ENCODE results near the gene PTPN3. TPM values are rescaled to one million over a fixed set of nuclear protein-coding genes. Genes with fewer than 3 reads are reported as not detected.

PTPN3 gene
- polyA plus RNA-seq, 1 donor, result 60.7 TPM

DNA sequence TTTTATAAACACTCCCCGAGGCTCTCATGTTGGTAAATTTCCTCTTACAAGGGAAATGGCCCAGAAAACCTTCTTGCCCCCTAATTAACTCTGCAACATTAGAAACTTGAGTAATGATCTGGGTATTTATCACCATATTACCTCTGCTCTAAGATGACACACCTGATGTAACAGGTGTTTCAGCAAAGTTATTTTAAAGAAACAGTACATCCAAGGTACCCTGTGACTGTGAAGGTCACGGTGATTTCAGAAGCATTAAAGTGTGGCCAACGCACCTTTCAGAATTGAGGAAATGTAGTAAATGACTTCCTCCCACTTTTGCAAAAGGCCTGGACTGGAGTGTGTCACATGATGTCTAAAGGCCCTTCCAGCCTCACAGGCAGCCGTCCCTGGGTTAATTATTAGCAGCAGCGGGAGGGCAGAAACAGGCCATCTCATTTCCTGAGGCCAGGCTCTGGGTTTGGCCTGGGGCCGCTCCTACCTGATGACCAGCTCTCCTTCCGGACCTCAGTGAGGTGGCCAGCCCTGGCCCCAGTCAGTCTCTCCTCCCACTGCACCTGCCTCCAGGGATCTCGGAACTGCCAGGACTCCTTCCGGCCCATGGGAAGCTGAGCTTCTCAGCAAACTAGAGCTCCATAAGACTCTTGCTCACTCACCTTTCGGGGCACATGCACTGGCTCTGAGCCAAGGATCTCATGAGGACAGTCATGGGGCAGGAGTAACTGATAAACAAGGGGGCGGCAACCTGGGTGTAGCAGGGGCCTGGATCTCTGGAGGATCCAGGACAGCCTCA, 20.7 kb downstream of the PTPN3 start:
- peak; percentile 81 for DNase-seq

- no peak for DNase-seq
These were observed 21.4 kb downstream of the PTPN3 start for GRCh38 chr9:109476642-109477257.

DNA sequence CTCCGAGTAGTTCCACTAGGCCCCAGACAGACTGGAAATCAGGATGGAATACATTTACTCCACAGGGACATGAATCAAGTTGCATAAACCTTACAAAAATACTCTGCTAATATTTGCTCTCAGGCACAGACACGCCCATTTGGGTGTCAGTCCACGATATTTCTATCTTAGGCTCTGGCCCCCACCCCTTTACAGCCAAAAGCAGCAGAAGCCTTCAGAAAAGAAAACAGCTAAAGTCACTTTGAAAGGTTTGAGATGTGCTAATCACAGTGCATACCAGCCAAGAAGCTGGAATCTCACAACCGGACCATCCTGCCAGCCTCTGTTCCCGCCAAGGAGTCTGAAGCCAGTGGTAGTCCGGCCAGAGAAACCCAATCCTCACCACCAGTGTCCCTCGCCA, 22.6 kb downstream of the PTPN3 start:
- DNase-seq, result no peak

DNA sequence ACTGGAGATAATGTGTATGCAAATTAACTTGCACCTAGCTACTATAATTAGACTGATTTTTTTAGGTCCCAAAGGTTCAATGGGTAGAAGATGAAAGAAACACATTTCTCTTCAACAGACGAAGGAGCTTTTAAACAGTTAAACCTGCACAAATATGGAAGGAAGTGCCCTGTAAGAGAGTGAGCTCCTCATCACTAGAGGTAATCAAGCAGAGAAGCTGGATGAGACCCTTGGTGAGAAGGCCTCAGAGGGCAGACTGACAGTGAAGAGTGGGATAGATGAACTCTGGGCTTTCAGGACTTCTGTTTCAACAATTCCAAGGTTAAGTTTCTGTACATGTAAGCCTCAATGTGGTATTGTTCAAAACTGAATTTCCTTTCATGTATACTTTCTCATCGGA, 23.2 kb downstream of the PTPN3 start:
- no peak for DNase-seq

DNA sequence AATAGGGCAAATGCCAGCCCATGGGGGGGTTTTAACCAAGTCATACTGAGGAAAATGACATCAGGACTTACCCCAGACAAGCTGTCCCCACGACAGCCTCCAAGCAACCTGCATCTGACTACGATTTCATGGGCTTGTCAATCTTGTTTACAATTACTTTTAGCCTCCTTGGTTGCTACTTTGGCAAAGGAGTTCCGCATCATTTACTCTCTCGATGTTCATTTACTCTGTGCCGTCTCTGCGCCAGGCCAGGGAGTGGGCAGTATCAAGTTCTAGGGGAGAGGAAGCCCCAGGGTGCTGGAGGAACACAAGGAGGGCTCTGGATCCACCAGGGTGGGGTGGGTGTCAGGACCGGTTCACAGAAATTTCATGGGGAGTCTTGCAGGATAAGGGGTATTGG, 23.9 kb downstream of the PTPN3 start:
- no peak for DNase-seq

GRCh38 chr9:109473329-109473728, 24.8 kb downstream of the PTPN3 start:
- no peak for DNase-seq

DNA sequence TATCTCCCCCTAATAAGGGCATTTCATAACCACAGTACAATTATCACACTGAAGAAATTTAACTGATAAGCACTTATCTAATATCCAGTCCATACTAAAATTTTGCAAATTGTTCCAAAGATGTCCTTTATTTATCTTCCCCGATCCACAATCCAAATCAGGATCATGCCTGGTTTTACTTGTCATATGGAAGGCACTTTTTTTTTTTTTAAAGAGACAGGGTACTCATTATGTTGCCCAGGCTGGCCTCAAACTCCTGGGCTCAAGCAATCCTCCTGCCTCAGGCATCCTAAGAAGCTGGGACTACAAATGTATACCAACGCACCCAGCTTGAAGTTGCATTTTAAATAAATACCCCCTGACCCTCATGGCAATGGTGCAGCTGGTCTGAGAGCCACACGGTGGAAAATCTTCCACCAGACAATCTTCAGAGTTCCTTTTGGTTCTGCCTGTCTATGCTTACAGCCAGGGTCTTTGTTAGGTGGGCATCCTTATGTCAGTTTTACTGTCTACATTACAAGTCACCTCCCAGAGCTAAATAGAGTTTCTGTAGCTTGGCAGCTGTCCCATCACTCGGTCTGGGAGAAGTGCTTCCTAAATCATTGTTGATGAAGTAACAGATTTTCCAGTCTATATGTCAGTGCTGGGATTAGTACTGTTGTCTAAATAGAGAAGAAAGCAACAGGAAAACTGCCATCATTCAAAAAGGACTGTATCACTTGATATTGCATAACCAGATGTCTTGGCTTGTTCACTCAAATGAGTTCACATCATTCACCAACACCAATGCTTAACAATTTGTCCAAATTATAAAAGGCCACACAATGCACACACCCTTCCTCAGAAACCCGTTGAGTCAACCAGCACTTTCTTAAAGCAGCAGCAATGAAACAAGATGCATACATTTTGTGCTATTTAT, 26.4 kb downstream of the PTPN3 start:
- no peak for DNase-seq

GRCh38 chr9:109469646-109470358, 28.3 kb downstream of the PTPN3 start:
- DNase-seq, result peak; percentile 77

- no peak for DNase-seq
These were observed 29.2 kb downstream of the PTPN3 start for GRCh38 chr9:109468927-109469326.

DNA sequence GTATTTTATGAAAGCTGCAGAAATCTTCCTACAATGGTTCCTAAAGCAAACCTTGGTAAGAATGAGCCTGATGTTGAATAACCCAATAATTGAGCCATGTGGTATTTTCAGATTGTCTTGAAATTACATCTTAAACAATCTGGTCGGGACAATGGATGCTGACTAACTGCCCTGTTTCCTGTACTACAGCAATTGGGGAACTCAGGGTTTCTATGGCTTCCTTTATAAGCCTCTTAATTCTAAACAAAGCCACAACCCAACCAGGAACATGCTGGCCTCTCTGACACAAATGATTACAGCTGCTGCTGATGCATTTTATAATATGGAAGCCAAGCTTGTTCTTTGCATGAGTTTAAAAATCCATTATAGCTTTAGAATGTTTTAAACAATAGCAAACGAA, 30.2 kb downstream of the PTPN3 start:
- no peak for DNase-seq

GRCh38 chr9:109466623-109467590, 31.2 kb downstream of the PTPN3 start:
- DNase-seq, result no peak

DNA sequence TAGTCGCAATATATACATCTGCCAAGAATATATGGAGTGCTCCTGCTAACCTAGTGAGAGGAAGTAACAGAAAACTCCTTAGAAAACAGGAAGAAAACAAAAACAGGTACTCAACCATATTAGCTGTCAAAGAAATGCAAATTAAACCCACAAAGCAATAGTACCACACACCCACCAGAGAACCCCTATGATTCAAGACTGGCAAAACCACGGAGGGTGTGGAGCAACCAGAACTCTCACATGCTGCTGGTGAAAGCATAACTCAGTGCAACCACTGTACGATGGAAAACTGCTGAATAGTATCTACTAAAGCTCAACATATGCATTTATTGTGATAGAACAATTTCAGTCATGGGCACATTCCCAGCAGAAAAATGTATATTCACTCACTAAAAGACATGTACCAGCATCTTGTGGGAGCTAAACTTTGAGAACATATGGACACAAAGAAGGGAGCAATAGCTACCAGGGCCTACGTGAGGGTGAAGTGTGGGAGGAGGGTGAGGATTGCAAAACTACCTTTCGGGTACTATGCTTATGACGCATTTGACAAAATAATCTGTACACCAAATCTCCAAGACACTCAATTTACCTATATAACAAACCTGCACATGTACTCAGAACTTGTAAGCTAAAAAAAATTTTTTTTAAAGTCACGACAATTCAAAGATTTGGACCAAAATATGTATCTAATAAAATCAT, 34.0 kb downstream of the PTPN3 start:
- DNase-seq, result no peak

- no peak for DNase-seq
These were observed 37.5 kb downstream of the PTPN3 start for GRCh38 chr9:109460576-109460975.

GRCh38 chr9:109459423-109459822, 38.7 kb downstream of the PTPN3 start:
- DNase-seq, result no peak

GRCh38 chr9:109458453-109459211, 39.5 kb downstream of the PTPN3 start:
- DNase-seq, result no peak

- no peak for DNase-seq
These were observed 41.3 kb downstream of the PTPN3 start for GRCh38 chr9:109456811-109457210.

- no peak for DNase-seq
These were observed 42.2 kb downstream of the PTPN3 start for GRCh38 chr9:109455861-109456260.

- no peak for DNase-seq
These were observed 42.7 kb downstream of the PTPN3 start for GRCh38 chr9:109455391-109455790.

DNA sequence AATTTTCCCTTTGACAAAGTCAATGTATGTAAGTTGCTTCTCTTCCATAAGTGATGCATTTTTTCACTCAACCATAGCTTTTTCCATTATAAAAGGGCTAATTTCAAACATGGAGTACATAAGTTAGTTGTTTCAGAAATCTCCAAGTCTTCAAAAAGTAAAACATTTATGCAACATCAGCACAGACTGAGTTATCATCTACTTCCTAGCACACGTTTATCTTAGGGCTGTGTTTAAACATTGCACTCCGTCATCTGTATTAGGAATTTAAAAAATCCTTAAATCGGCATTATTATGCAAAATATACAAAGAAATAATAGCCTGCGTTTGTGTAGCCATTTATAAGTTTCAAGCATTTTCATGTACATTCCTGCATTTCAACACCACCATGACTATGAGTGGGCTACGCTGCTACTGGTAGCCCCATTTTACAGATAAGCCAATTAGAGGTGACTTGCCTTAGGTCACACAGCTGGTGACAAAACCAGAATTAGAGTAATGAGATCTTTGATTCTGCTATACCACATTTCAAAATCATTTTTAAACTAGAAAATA, 43.4 kb downstream of the PTPN3 start:
- DNase-seq, result no peak

All from left kidney (tissue), 2 donors.